GM12874 (cell line): ENCODE data around the gene CRISP1.

ENCODE experiments used
- CTCF ChIP-seq: IDR thresholded peaks from 2 replicates; pipeline ENCODE4 v1.5.1; 2011; ENCODE audit warnings: low read depth, mild to moderate bottlenecking, control low read depth, low read length, moderate library complexity; ENCODE audit not compliant: insufficient read depth

The CRISP1 gene

GRCh38 chr6:49805246-49805645 lies 61.1 kb downstream of the CRISP1 start:
- no peak for TF ChIP-seq CTCF

- no peak for TF ChIP-seq CTCF
Measured at GRCh38 chr6:49801525-49801924, 64.8 kb downstream of the CRISP1 start.

- TF ChIP-seq CTCF: no peak
Measured at GRCh38 chr6:49799090-49799489, 67.2 kb downstream of the CRISP1 start.

GRCh38 chr6:49790341-49790740 lies 76.0 kb downstream of the CRISP1 start:
- TF ChIP-seq CTCF: no peak

GRCh38 chr6:49787176-49787575 lies 79.2 kb downstream of the CRISP1 start, which contains the start of gene PGK2:
PGK2 (minus strand) TSS chr6:49787285; CDS start chr6:49787187, 98 bp downstream.
- no peak for TF ChIP-seq CTCF

- no peak for TF ChIP-seq CTCF
Measured at GRCh38 chr6:49784272-49784671, 82.1 kb downstream of the CRISP1 start.
